Testis (tissue), 3 donors: Measurements from ENCODE around the gene STARD5. TPM values are rescaled to one million over a fixed set of nuclear protein-coding genes. Genes with fewer than 3 reads are reported as not detected.

ENCODE experiments used
- DNase-seq: peaks from one replicate; pipeline ENCODE4 v3.0.0-alpha.2; 2019
- H3K27ac ChIP-seq, 2 donors: fragments of 200-600 bp; sonication (generic); one replicate each; pipeline ENCODE4 v1.5.1; 2019
- H3K27me3 ChIP-seq: fragments of 200-600 bp; sonication (generic); one replicate; pipeline ENCODE4 v1.5.1; 2019
- H3K36me3 ChIP-seq: fragments of 200-600 bp; sonication (generic); one replicate; pipeline ENCODE4 v1.5.1; 2017; ENCODE audit warnings: low read depth; ENCODE audit errors: missing control alignments
- H3K4me1 ChIP-seq: fragments of 200-600 bp; sonication (generic); one replicate; pipeline ENCODE4 v1.5.1; 2019
- H3K4me3 ChIP-seq, 2 donors: fragments of 200-600 bp; sonication (generic); one replicate each; pipeline ENCODE4 v1.5.1; 2017 to 2019
- H3K9me3 ChIP-seq: fragments of 200-600 bp; sonication (generic); one replicate; pipeline ENCODE4 v1.5.1; 2017
- CTCF ChIP-seq, 3 experiments: fragments of 450-650 bp in 2 of 3; fragments of 200-600 bp in 1 of 3; sonication (generic) in 1 of 3; IDR thresholded peaks; one replicate each; pipeline ENCODE4 v1.5.1; 2016 to 2019; ENCODE audit warnings: antibody characterized with exemption in 3 of 3, mild to moderate bottlenecking in 2 of 3, moderate library complexity in 1 of 3
- POLR2A ChIP-seq: fragments of 450-650 bp; IDR thresholded peaks from one replicate; pipeline ENCODE4 v1.6.1; 2017; ENCODE audit warnings: antibody characterized with exemption, mild to moderate bottlenecking, moderate library complexity
- WGBS, 2 donors: methylation state at CpG; one replicate each; pipeline ENCODE4 v1.1.5; 2018; 5-methylcytosine and 5-hydroxymethylcytosine counted together
- intact Hi-C: fragments of 100-400 bp; cut with DNase I; formaldehyde crosslinking; loops from one replicate; pipeline ENCODE4 v1.15.1; 2023; ENCODE audit warnings: low total_unique reads
- polyA plus RNA-seq: library from polyadenylated mRNA; stranded (reverse); fragments of 350-450 nt; fragmentation: Illumina TruSeq; extraction: RNeasy Lipid Tissue Mini Kit (QIAGEN cat#74804); gene quantifications from one replicate; pipeline ENCODE4 v1.2.3, GENCODE V29; 2014; ENCODE audit warnings: low read depth, low replicate concordance; ENCODE audit not compliant: insufficient read depth
- total RNA-seq, 2 donors: library from RNA; depleted of rRNA; stranded (reverse); fragments of >200 nt; gene quantifications; one replicate each; pipeline ENCODE4 v1.2.3, GENCODE V29; 2016

The STARD5 gene
- total and polyA plus RNA-seq, 3 donors from 2014 or later, result 8.7 to 16.2 (median 15.7) TPM

- intact Hi-C loops, result no loop called here
- Histone ChIP-seq H3K9me3 (no peaks in the 10 kb centered on the region), H3K36me3 (no peaks in the 10 kb centered on the region), H3K27ac (no peak overlapping the region), H3K4me1 (no peaks in the 10 kb centered on the region), H3K4me3 (no peak overlapping the region), H3K27me3 (no peaks in the 10 kb centered on the region)
- no peak for DNase-seq
- TF ChIP-seq POLR2A, result no peak
- no peak for TF ChIP-seq CTCF (IDR thresholded peaks at IDR 0.05)
- WGBS, 2 donors, result 85 to 87% methylated on average over 5 of the region's 5 CpGs
Measured at GRCh38 chr15:81301815-81302399, 22.0 kb downstream of the STARD5 start.

GRCh38 chr15:81301385-81301784 is 22.6 kb downstream of the STARD5 start:
- DNase-seq, result no peak
- intact Hi-C loops, result no loop called here
- Histone ChIP-seq H3K27ac (no peak overlapping the region), H3K9me3 (no peaks in the 10 kb centered on the region), H3K27me3 (no peaks in the 10 kb centered on the region), H3K4me3 (no peak overlapping the region), H3K36me3 (no peaks in the 10 kb centered on the region), H3K4me1 (no peaks in the 10 kb centered on the region)
- WGBS, 2 donors, result 92 to 97% methylated on average over 4 of the region's 4 CpGs
- TF ChIP-seq CTCF (IDR thresholded peaks at IDR 0.05) (no peak), POLR2A (no peak)

- Histone ChIP-seq H3K4me1 (no peaks in the 10 kb centered on the region), H3K4me3 (no peak overlapping the region)
Measured at GRCh38 chr15:81299630-81300273, 24.2 kb downstream of the STARD5 start.

GRCh38 chr15:81299156-81299555 is 24.8 kb downstream of the STARD5 start:
- intact Hi-C loops, result no loop called here
- no peaks in the 10 kb centered on the region for H3K36me3 ChIP-seq
- WGBS, 2 donors, result 77 to 87% methylated on average over 3 of the region's 3 CpGs

More at GRCh38 chr15:81299630-81300273, 24.2 kb downstream of the STARD5 start:
- no peaks in the 10 kb centered on the region for H3K9me3 ChIP-seq
- no peak for DNase-seq
- 78 to 88% methylated on average over 4 to 14 of the region's 14 CpGs for WGBS, 2 donors
- no peaks in the 10 kb centered on the region for H3K36me3 ChIP-seq
- H3K27ac ChIP-seq, result no peak overlapping the region
- intact Hi-C loops, result no loop called here
- TF ChIP-seq POLR2A, result no peak
- H3K27me3 ChIP-seq, result no peaks in the 10 kb centered on the region

GRCh38 chr15:81298611-81299010 is 25.3 kb downstream of the STARD5 start:
- Histone ChIP-seq H3K36me3 (no peaks in the 10 kb centered on the region), H3K27ac (no peak overlapping the region), H3K4me3 (no peak overlapping the region), H3K27me3 (no peaks in the 10 kb centered on the region), H3K4me1 (no peaks in the 10 kb centered on the region), H3K9me3 (no peaks in the 10 kb centered on the region)
- WGBS, 2 donors, result 85 to 88% methylated on average over 6 of the region's 6 CpGs
- no peak for TF ChIP-seq POLR2A
- TF ChIP-seq CTCF (IDR thresholded peaks at IDR 0.05), result no peak
- no peak for DNase-seq
- intact Hi-C loops, result no loop called here

More at GRCh38 chr15:81299156-81299555, 24.8 kb downstream of the STARD5 start:
- no peaks in the 10 kb centered on the region for H3K27me3 ChIP-seq
- TF ChIP-seq CTCF (IDR thresholded peaks at IDR 0.05), result no peak
- TF ChIP-seq POLR2A, result no peak
- H3K4me1 ChIP-seq, result no peaks in the 10 kb centered on the region
- no peak overlapping the region for H3K27ac ChIP-seq
- no peak overlapping the region for H3K4me3 ChIP-seq
- H3K9me3 ChIP-seq, result no peaks in the 10 kb centered on the region
- no peak for DNase-seq
